ENCODE results near the gene OR2B6.

The OR2B6 gene

DNA sequence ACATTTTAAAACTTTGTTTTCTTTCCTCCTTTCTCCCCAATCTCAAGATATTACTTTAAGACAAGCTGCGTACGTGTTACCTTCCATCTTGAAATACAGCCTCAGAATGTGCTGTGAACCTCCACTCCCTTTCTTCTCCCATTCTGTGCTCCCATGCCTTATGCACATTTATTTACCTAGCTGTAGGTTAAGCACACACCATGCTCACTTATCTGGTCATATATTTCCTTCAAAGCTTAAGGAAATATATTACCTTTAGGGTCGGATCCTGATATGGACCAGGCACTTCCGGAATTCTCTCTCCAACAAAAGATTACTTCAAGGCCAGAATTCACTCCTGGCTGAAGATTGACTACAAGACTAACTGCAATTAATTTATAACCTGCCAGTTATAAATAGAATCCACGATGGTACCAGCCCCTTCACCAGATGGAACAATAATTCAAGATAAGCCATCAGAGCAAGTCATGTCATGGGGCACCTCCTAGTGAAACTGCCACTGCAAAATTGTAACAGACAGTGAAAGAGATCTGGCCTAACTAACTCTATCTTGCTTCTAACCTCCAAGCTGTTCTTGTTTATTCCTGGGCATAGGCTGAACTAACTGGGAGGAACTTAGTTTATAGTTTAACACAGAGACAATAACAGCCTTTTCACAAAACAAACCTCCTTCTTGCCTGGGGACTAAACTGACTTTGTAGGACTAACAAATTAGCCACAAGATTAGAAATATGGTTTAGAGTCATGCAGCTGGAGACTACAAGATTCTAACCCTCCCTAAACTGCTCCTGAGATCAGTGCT is 47.5 kb downstream of the OR2B6 start:
- H3K4me1 Mint-ChIP-seq: peaks cover 9% of the 10 kb centered on the region

DNA sequence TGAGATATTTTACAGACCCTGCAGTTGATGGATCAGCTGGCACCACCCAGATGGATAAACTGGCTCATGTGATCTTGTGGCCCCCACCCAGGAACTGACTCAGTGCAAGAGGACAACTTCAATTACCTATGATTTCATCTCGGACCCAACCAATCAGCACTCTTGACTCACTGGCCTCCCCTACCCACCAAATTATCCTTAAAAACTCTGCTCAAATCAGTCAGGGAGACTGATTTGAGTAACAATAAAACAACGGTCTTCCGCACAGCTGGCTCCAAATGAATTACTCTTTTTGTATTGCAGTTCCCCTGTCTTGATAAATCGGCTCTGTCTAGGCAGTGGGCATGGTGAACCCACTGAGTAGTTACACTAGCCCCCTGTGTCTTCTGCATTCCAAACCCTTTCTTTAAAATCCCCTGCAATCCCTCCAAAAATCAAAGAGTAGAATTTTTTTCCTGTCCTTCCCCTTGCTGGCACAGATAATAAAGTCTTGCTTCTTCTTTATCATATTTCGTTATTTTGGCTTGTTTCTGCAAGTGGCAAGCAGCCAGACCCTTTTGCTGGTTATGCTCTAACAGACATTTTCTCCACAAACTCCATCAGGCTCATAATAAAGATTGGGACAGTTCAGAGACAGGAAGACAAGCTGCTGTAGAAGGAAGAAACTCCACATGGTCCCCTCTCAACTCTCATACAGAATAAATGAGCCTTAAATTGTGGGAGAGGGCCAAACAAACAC is 48.3 kb downstream of the OR2B6 start:
- peaks cover 11% of the 10 kb centered on the region for H3K4me1 Mint-ChIP-seq
- peaks cover 2% of the 10 kb centered on the region for H3K27me3 Mint-ChIP-seq
- no peak overlapping the region for H3K27ac Mint-ChIP-seq
- H3K36me3 Mint-ChIP-seq: peaks cover 6% of the 10 kb centered on the region
- ATAC-seq (ENCODE audit: low read depth) (no peak), DNase-seq (ENCODE audit: low spot score in 2 of 2) (no peak)
- no peak overlapping the region for H3K4me3 Mint-ChIP-seq
- H3K9me3 Mint-ChIP-seq: peaks cover 6% of the 10 kb centered on the region

More for the DNA sequence above, 47.5 kb downstream of the OR2B6 start:
- H3K27me3 Mint-ChIP-seq: peaks cover 2% of the 10 kb centered on the region
- H3K27ac Mint-ChIP-seq: no peak overlapping the region
- no peak overlapping the region for H3K4me3 Mint-ChIP-seq
- peaks cover 5% of the 10 kb centered on the region for H3K9me3 Mint-ChIP-seq
- DNase-seq (ENCODE audit: low spot score in 2 of 2): no peak
- peaks cover 5% of the 10 kb centered on the region for H3K36me3 Mint-ChIP-seq
- no peak for ATAC-seq (ENCODE audit: low read depth)

GRCh38 chr6:28005975-28006374 is 48.9 kb downstream of the OR2B6 start:
- ATAC-seq (ENCODE audit: low read depth) (no peak), DNase-seq (ENCODE audit: low spot score in 2 of 2) (no peak)
- no peaks in the 10 kb centered on the region for H3K27me3 Mint-ChIP-seq
- no peak overlapping the region for H3K27ac Mint-ChIP-seq
- H3K4me3 Mint-ChIP-seq: no peak overlapping the region
- H3K36me3 Mint-ChIP-seq: peaks cover 7% of the 10 kb centered on the region
- peaks cover 7% of the 10 kb centered on the region for H3K9me3 Mint-ChIP-seq
- H3K4me1 Mint-ChIP-seq: peaks cover 12% of the 10 kb centered on the region

Data from memory B cell (primary cell).